ENCODE measurements around the gene NPIPA5. TPM values are rescaled to one million over a fixed set of nuclear protein-coding genes. Genes with fewer than 3 reads are reported as not detected.
"Not testable (repeated sequence)": the region's sequence is repeated elsewhere in the genome, so short reads cannot be mapped to it uniquely, and the experiment has no call there.

Gene NPIPA5
- total and polyA plus RNA-seq, 2 donors from 2014 or later: 0.88 to 11.0 TPM

GRCh38 chr16:15388060-15388459 is 10.0 kb upstream of the NPIPA5 start:
- H3K4me1 ChIP-seq (ENCODE audit: control insufficient read depth in 2 of 3, insufficient read depth in 2 of 3, low read depth in 1 of 3, low read length in 3 of 3); intact Hi-C loops (cut with DNase I); H3K9me3 ChIP-seq (ENCODE audit: control insufficient read depth in 2 of 3, insufficient read depth in 1 of 3, low read length in 3 of 3); FAIRE-seq; DNase-seq; H3K27me3 ChIP-seq (ENCODE audit: control insufficient read depth, insufficient read depth, low read length); H3K4me3 ChIP-seq (ENCODE audit: low read length in 3 of 3); H3K36me3 ChIP-seq (ENCODE audit: control insufficient read depth in 2 of 3, insufficient read depth in 3 of 3, low read length in 3 of 3); H3K9ac ChIP-seq (ENCODE audit: low read length in 3 of 3); H3K27ac ChIP-seq (ENCODE audit: low read depth in 2 of 2, low read length in 2 of 2): not testable (repeated sequence)

- H3K4me3 ChIP-seq (ENCODE audit: low read length in 3 of 3); H3K9ac ChIP-seq (ENCODE audit: low read length in 3 of 3); H3K36me3 ChIP-seq (ENCODE audit: control insufficient read depth in 2 of 3, insufficient read depth in 3 of 3, low read length in 3 of 3); FAIRE-seq; DNase-seq; H3K4me1 ChIP-seq (ENCODE audit: control insufficient read depth in 2 of 3, insufficient read depth in 2 of 3, low read depth in 1 of 3, low read length in 3 of 3); H3K27me3 ChIP-seq (ENCODE audit: control insufficient read depth, insufficient read depth, low read length); intact Hi-C loops (cut with DNase I); H3K9me3 ChIP-seq (ENCODE audit: control insufficient read depth in 2 of 3, insufficient read depth in 1 of 3, low read length in 3 of 3); H3K27ac ChIP-seq (ENCODE audit: low read depth in 2 of 2, low read length in 2 of 2): not testable (repeated sequence)
These were observed 4.7 kb upstream of the NPIPA5 start for GRCh38 chr16:15382810-15383209.

GRCh38 chr16:15357495-15357894 is 20.6 kb downstream of the NPIPA5 start:
- H3K4me1 ChIP-seq (ENCODE audit: control insufficient read depth in 2 of 3, insufficient read depth in 2 of 3, low read depth in 1 of 3, low read length in 3 of 3); H3K27me3 ChIP-seq (ENCODE audit: control insufficient read depth, insufficient read depth, low read length): not testable (repeated sequence)

GRCh38 chr16:15354846-15355245 is 23.2 kb downstream of the NPIPA5 start:
- H3K27me3 ChIP-seq (ENCODE audit: control insufficient read depth, insufficient read depth, low read length); intact Hi-C loops (cut with DNase I); DNase-seq; H3K4me1 ChIP-seq (ENCODE audit: control insufficient read depth in 2 of 3, insufficient read depth in 2 of 3, low read depth in 1 of 3, low read length in 3 of 3); H3K27ac ChIP-seq (ENCODE audit: low read depth in 2 of 2, low read length in 2 of 2); H3K9ac ChIP-seq (ENCODE audit: low read length in 3 of 3); H3K9me3 ChIP-seq (ENCODE audit: control insufficient read depth in 2 of 3, insufficient read depth in 1 of 3, low read length in 3 of 3); FAIRE-seq; H3K4me3 ChIP-seq (ENCODE audit: low read length in 3 of 3); H3K36me3 ChIP-seq (ENCODE audit: control insufficient read depth in 2 of 3, insufficient read depth in 3 of 3, low read length in 3 of 3): not testable (repeated sequence)

More at GRCh38 chr16:15357495-15357894, 20.6 kb downstream of the NPIPA5 start:
- intact Hi-C loops (cut with DNase I); FAIRE-seq; H3K9me3 ChIP-seq (ENCODE audit: control insufficient read depth in 2 of 3, insufficient read depth in 1 of 3, low read length in 3 of 3); DNase-seq; H3K36me3 ChIP-seq (ENCODE audit: control insufficient read depth in 2 of 3, insufficient read depth in 3 of 3, low read length in 3 of 3); H3K4me3 ChIP-seq (ENCODE audit: low read length in 3 of 3); H3K9ac ChIP-seq (ENCODE audit: low read length in 3 of 3); H3K27ac ChIP-seq (ENCODE audit: low read depth in 2 of 2, low read length in 2 of 2): not testable (repeated sequence)

- intact Hi-C loops (cut with DNase I); H3K27ac ChIP-seq (ENCODE audit: low read depth in 2 of 2, low read length in 2 of 2); H3K9me3 ChIP-seq (ENCODE audit: control insufficient read depth in 2 of 3, insufficient read depth in 1 of 3, low read length in 3 of 3); H3K36me3 ChIP-seq (ENCODE audit: control insufficient read depth in 2 of 3, insufficient read depth in 3 of 3, low read length in 3 of 3); FAIRE-seq; DNase-seq; H3K4me1 ChIP-seq (ENCODE audit: control insufficient read depth in 2 of 3, insufficient read depth in 2 of 3, low read depth in 1 of 3, low read length in 3 of 3); H3K27me3 ChIP-seq (ENCODE audit: control insufficient read depth, insufficient read depth, low read length); H3K4me3 ChIP-seq (ENCODE audit: low read length in 3 of 3); H3K9ac ChIP-seq (ENCODE audit: low read length in 3 of 3): not testable (repeated sequence)
These were observed 25.2 kb downstream of the NPIPA5 start for GRCh38 chr16:15352852-15353251.

- H3K4me3 ChIP-seq (ENCODE audit: low read length in 3 of 3); H3K36me3 ChIP-seq (ENCODE audit: control insufficient read depth in 2 of 3, insufficient read depth in 3 of 3, low read length in 3 of 3); FAIRE-seq; H3K27ac ChIP-seq (ENCODE audit: low read depth in 2 of 2, low read length in 2 of 2); intact Hi-C loops (cut with DNase I); H3K4me1 ChIP-seq (ENCODE audit: control insufficient read depth in 2 of 3, insufficient read depth in 2 of 3, low read depth in 1 of 3, low read length in 3 of 3); H3K9me3 ChIP-seq (ENCODE audit: control insufficient read depth in 2 of 3, insufficient read depth in 1 of 3, low read length in 3 of 3); H3K9ac ChIP-seq (ENCODE audit: low read length in 3 of 3); H3K27me3 ChIP-seq (ENCODE audit: control insufficient read depth, insufficient read depth, low read length); DNase-seq: not testable (repeated sequence)
These were observed 26.3 kb downstream of the NPIPA5 start for GRCh38 chr16:15351745-15352144.

- FAIRE-seq; DNase-seq; H3K9ac ChIP-seq (ENCODE audit: low read length in 3 of 3); H3K36me3 ChIP-seq (ENCODE audit: control insufficient read depth in 2 of 3, insufficient read depth in 3 of 3, low read length in 3 of 3); H3K4me3 ChIP-seq (ENCODE audit: low read length in 3 of 3); H3K27ac ChIP-seq (ENCODE audit: low read depth in 2 of 2, low read length in 2 of 2); H3K4me1 ChIP-seq (ENCODE audit: control insufficient read depth in 2 of 3, insufficient read depth in 2 of 3, low read depth in 1 of 3, low read length in 3 of 3); H3K9me3 ChIP-seq (ENCODE audit: control insufficient read depth in 2 of 3, insufficient read depth in 1 of 3, low read length in 3 of 3); intact Hi-C loops (cut with DNase I); H3K27me3 ChIP-seq (ENCODE audit: control insufficient read depth, insufficient read depth, low read length): not testable (repeated sequence)
These were observed 26.8 kb downstream of the NPIPA5 start for GRCh38 chr16:15351251-15351650.

GRCh38 chr16:15348721-15349120 is 29.4 kb downstream of the NPIPA5 start:
- H3K9ac ChIP-seq (ENCODE audit: low read length in 3 of 3); H3K36me3 ChIP-seq (ENCODE audit: control insufficient read depth in 2 of 3, insufficient read depth in 3 of 3, low read length in 3 of 3); H3K4me3 ChIP-seq (ENCODE audit: low read length in 3 of 3); H3K27me3 ChIP-seq (ENCODE audit: control insufficient read depth, insufficient read depth, low read length); H3K4me1 ChIP-seq (ENCODE audit: control insufficient read depth in 2 of 3, insufficient read depth in 2 of 3, low read depth in 1 of 3, low read length in 3 of 3); DNase-seq; H3K27ac ChIP-seq (ENCODE audit: low read depth in 2 of 2, low read length in 2 of 2); FAIRE-seq; intact Hi-C loops (cut with DNase I); H3K9me3 ChIP-seq (ENCODE audit: control insufficient read depth in 2 of 3, insufficient read depth in 1 of 3, low read length in 3 of 3): not testable (repeated sequence)

- H3K4me3 ChIP-seq (ENCODE audit: low read length in 3 of 3); DNase-seq; H3K27ac ChIP-seq (ENCODE audit: low read depth in 2 of 2, low read length in 2 of 2); H3K9ac ChIP-seq (ENCODE audit: low read length in 3 of 3); H3K36me3 ChIP-seq (ENCODE audit: control insufficient read depth in 2 of 3, insufficient read depth in 3 of 3, low read length in 3 of 3); H3K27me3 ChIP-seq (ENCODE audit: control insufficient read depth, insufficient read depth, low read length); H3K9me3 ChIP-seq (ENCODE audit: control insufficient read depth in 2 of 3, insufficient read depth in 1 of 3, low read length in 3 of 3); FAIRE-seq; H3K4me1 ChIP-seq (ENCODE audit: control insufficient read depth in 2 of 3, insufficient read depth in 2 of 3, low read depth in 1 of 3, low read length in 3 of 3); intact Hi-C loops (cut with DNase I): not testable (repeated sequence)
These were observed 35.8 kb downstream of the NPIPA5 start for GRCh38 chr16:15342337-15342736.
